Ovary (tissue), 3 donors: ENCODE results near the gene AUTS2.

Source experiments
- EP300 ChIP-seq: sonication (generic); formaldehyde crosslinking; IDR thresholded peaks from one replicate; pipeline ENCODE4 v1.6.1; 2017; ENCODE audit warnings: antibody characterized with exemption
- TF ChIP-seq, protein P1 (sequence below), 3 donors: fragments of 450-650 bp in 2 of 3; fragments of 200-600 bp in 1 of 3; IDR thresholded peaks; one replicate each; pipeline versions ENCODE4 v1.5.1 to v1.8.0; 2016 to 2022; ENCODE audit warnings: antibody characterized with exemption in 3 of 3, mild to moderate bottlenecking in 1 of 3
- donor health status: DM: no; HTN: no; CAD: no.

DNA sequence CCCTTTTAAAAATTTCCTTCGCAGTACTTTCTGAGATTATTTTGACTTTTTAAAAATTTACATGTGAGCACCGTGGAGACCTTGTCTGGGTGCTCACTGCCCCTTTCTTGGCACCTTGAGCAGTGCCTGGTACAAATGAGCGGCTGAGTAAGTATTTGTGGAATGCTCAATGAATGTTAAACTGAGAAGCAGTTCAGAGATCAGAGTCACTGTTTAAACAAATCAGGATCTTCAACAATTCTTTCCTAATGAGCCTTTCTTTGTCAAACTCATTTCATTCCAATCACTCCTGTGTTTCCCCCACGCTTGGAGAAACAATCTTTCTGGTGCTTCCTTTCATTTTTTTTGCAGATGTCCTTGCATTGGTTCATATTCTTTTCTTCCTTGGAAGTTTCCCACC lies 922.3 kb downstream of the AUTS2 start:
- TF ChIP-seq, protein P1, sequence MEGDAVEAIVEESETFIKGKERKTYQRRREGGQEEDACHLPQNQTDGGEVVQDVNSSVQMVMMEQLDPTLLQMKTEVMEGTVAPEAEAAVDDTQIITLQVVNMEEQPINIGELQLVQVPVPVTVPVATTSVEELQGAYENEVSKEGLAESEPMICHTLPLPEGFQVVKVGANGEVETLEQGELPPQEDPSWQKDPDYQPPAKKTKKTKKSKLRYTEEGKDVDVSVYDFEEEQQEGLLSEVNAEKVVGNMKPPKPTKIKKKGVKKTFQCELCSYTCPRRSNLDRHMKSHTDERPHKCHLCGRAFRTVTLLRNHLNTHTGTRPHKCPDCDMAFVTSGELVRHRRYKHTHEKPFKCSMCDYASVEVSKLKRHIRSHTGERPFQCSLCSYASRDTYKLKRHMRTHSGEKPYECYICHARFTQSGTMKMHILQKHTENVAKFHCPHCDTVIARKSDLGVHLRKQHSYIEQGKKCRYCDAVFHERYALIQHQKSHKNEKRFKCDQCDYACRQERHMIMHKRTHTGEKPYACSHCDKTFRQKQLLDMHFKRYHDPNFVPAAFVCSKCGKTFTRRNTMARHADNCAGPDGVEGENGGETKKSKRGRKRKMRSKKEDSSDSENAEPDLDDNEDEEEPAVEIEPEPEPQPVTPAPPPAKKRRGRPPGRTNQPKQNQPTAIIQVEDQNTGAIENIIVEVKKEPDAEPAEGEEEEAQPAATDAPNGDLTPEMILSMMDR (IDR thresholded peaks at IDR 0.05) = no peak
- no peak for TF ChIP-seq EP300
